Brain pericyte (primary cell): ENCODE data around the gene TRIM13.
A peak's percentile ranks its signal among the peaks of the same experiment; 100 is the strongest.

Source experiments
- DNase-seq: peaks from one replicate; pipeline ENCODE4 v3.0.0-alpha.2; 2012; ENCODE audit warnings: low read depth, low spot score

The TRIM13 gene

GRCh38 chr13:49996161-49996915, 504 bp upstream of the TRIM13 start:
- DNase-seq, result peak; percentile 61

- no peak for DNase-seq
Observed at GRCh38 chr13:49997955-49998354, 1.1 kb downstream of the TRIM13 start.

- no peak for DNase-seq
Observed at GRCh38 chr13:49998714-49999624, 2.1 kb downstream of the TRIM13 start.

GRCh38 chr13:50001287-50001686, 4.4 kb downstream of the TRIM13 start:
- no peak for DNase-seq

- no peak for DNase-seq
Observed at GRCh38 chr13:50006426-50007135, 9.7 kb downstream of the TRIM13 start.

GRCh38 chr13:50011461-50011860, 14.6 kb downstream of the TRIM13 start:
- no peak for DNase-seq

- no peak for DNase-seq
Observed at GRCh38 chr13:50012396-50013169, 15.7 kb downstream of the TRIM13 start.

- no peak for DNase-seq
Observed at GRCh38 chr13:50014386-50014785, 17.5 kb downstream of the TRIM13 start.

- no peak for DNase-seq
Observed at GRCh38 chr13:50015258-50015657, 18.4 kb downstream of the TRIM13 start, which contains the start of gene KCNRG. Gene KCNRG, plus strand, starts transcription at chr13:50015444. Its CDS starts 50 bp downstream, at chr13:50015494.

- no peak for DNase-seq
Observed at GRCh38 chr13:50015750-50016149, 18.9 kb downstream of the TRIM13 start.

GRCh38 chr13:50016444-50016843, 19.6 kb downstream of the TRIM13 start:
- peak; percentile 38 for DNase-seq

GRCh38 chr13:50017819-50018218, 21.0 kb downstream of the TRIM13 start:
- no peak for DNase-seq

GRCh38 chr13:50025436-50025835, 28.6 kb downstream of the TRIM13 start:
- no peak for DNase-seq

GRCh38 chr13:50026788-50027473, 30.1 kb downstream of the TRIM13 start:
- no peak for DNase-seq

GRCh38 chr13:50030315-50030714, 33.5 kb downstream of the TRIM13 start:
- DNase-seq, result no peak

- DNase-seq, result no peak
Observed at GRCh38 chr13:50033725-50034124, 36.9 kb downstream of the TRIM13 start.

- DNase-seq, result no peak
Observed at GRCh38 chr13:50037788-50038187, 40.9 kb downstream of the TRIM13 start.

- no peak for DNase-seq
Observed at GRCh38 chr13:50038266-50038665, 41.4 kb downstream of the TRIM13 start.

- no peak for DNase-seq
Observed at GRCh38 chr13:50052478-50052877, 55.6 kb downstream of the TRIM13 start.

GRCh38 chr13:50053844-50054243, 57.0 kb downstream of the TRIM13 start:
- DNase-seq, result no peak

- DNase-seq, result no peak
Observed at GRCh38 chr13:50055454-50055853, 58.6 kb downstream of the TRIM13 start.
